Measurements from ENCODE around the gene PACS1. TPM values are rescaled to one million over a fixed set of nuclear protein-coding genes. Genes with fewer than 3 reads are reported as not detected.

PACS1 gene
- total and polyA plus RNA-seq, 2 donors (not counting 1 experiment from before 2014, with no cell fraction given) = 131 to 303 TPM

DNA sequence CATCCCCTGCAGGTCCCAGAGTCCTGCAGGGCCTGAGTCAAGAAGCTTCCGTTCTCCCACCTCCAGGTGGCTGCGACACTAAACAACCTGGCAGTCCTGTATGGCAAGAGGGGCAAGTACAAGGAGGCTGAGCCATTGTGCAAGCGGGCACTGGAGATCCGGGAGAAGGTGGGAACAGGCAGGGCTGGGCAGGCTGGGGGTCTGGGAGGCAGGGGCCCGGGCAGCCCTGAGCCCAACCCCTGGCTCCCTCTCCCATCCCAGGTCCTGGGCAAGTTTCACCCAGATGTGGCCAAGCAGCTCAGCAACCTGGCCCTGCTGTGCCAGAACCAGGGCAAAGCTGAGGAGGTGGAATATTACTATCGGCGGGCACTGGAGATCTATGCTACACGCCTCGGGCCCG, 193.7 kb downstream of the PACS1 start:
- Histone ChIP-seq H3K4me1 (ENCODE audit: control insufficient read depth in 2 of 2, insufficient read depth in 2 of 2, low read length in 2 of 2) (peaks cover 7 to 16% of the 10 kb centered on the region in 2 donors), H3K27ac (ENCODE audit: low read length in 2 of 2) (no peak overlapping the region), H3K27me3 (replicated peaks in 1 of 4; ENCODE audit: control extremely low read depth in 1 of 4, control insufficient read depth in 3 of 4, insufficient read depth in 4 of 4, low read length in 3 of 4) (no peaks in the 10 kb centered on the region), H3K9me3 (ENCODE audit: control extremely low read depth in 1 of 3, control insufficient read depth in 2 of 3, insufficient read depth in 1 of 3, low read length in 2 of 3) (no peaks in the 10 kb centered on the region), H4K20me1 (ENCODE audit: control insufficient read depth, insufficient read depth, low read length, poor library complexity, severe bottlenecking) (peaks cover 6% of the 10 kb centered on the region), H3K79me2 (ENCODE audit: control insufficient read depth, insufficient read depth, low read length) (peaks cover 10% of the 10 kb centered on the region), H3K4me2 (replicated peaks; ENCODE audit: low read depth, low read length, poor library complexity, severe bottlenecking) (no peak overlapping the region), H3K36me3 (replicated peaks in 1 of 2; ENCODE audit: control extremely low read depth in 1 of 2, control insufficient read depth in 1 of 2, extremely low read depth in 1 of 2, insufficient read depth in 2 of 2, low read length in 1 of 2) (peaks cover 0 to 47% of the 10 kb centered on the region in 2 experiments), H3K4me3 (ENCODE audit: control extremely low read depth in 1 of 5, extremely low read depth in 1 of 5, insufficient read depth in 1 of 5, low read depth in 2 of 5, low read length in 4 of 5) (no peak overlapping the region), H3K9ac (ENCODE audit: low read length) (no peak overlapping the region), H2AFZ (ENCODE audit: insufficient read depth, low read depth, low read length, poor library complexity, severe bottlenecking) (no peak overlapping the region)
- ChIA-PET CTCF (no interaction called here), POLR2A (no interaction called here)
- H3K27ac Mint-ChIP-seq = no peak overlapping the region
- 98% methylated on average over 10 of the region's 10 CpGs for WGBS (ENCODE audit: insufficient coverage)
- no peak for TF ChIP-seq EZH2 (IDR thresholded peaks at IDR 0.05; ENCODE audit: borderline replicate concordance, insufficient read depth, low read depth, low read length, poor library complexity, severe bottlenecking)
- TF ChIP-seq, protein P1, sequence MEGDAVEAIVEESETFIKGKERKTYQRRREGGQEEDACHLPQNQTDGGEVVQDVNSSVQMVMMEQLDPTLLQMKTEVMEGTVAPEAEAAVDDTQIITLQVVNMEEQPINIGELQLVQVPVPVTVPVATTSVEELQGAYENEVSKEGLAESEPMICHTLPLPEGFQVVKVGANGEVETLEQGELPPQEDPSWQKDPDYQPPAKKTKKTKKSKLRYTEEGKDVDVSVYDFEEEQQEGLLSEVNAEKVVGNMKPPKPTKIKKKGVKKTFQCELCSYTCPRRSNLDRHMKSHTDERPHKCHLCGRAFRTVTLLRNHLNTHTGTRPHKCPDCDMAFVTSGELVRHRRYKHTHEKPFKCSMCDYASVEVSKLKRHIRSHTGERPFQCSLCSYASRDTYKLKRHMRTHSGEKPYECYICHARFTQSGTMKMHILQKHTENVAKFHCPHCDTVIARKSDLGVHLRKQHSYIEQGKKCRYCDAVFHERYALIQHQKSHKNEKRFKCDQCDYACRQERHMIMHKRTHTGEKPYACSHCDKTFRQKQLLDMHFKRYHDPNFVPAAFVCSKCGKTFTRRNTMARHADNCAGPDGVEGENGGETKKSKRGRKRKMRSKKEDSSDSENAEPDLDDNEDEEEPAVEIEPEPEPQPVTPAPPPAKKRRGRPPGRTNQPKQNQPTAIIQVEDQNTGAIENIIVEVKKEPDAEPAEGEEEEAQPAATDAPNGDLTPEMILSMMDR (IDR thresholded peaks at IDR 0.05) = no peak
- no peak for ATAC-seq (ENCODE audit: low read depth)
- no peak overlapping the region for H3K4me3 Mint-ChIP-seq
- H3K27me3 Mint-ChIP-seq = no peaks in the 10 kb centered on the region
- peaks cover 21% of the 10 kb centered on the region for H3K4me1 Mint-ChIP-seq
- H3K9me3 Mint-ChIP-seq (ENCODE audit: insufficient read depth) = no peaks in the 10 kb centered on the region
- intact Hi-C loops (cut with micrococcal nuclease) = no loop called here
- no peak for DNase-seq

DNA sequence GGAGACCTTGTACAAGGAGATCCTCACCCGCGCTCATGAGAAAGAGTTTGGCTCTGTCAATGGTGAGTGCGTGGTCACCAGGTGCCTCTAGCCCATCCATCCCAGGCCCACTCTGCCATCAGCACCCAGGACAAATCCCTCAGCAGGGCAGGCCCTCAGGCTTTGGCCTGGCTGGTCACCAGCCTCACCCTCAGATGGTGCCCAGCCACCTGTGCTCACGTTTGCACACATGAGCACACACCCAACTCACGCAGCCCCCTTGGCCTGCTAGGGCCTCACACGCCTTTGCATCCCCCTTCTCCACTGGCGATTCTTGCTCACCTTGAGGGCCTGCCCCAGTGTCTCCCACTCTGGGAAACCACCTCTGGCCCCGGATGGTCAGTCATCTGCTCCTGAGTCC, 194.3 kb downstream of the PACS1 start:
- H3K4me2 ChIP-seq (replicated peaks; ENCODE audit: low read depth, low read length, poor library complexity, severe bottlenecking) = no peak overlapping the region
- CTCF ChIA-PET = no interaction called here
- WGBS (ENCODE audit: insufficient coverage) = 98% methylated on average over 8 of the region's 8 CpGs
- no peak overlapping the region for H2AFZ ChIP-seq (ENCODE audit: insufficient read depth, low read depth, low read length, poor library complexity, severe bottlenecking)
- no peak overlapping the region for H3K4me3 ChIP-seq (ENCODE audit: control extremely low read depth in 1 of 5, extremely low read depth in 1 of 5, insufficient read depth in 1 of 5, low read depth in 2 of 5, low read length in 4 of 5)
- Mint-ChIP-seq H3K4me3 (no peak overlapping the region), H3K4me1 (peaks cover 19% of the 10 kb centered on the region), H3K9me3 (ENCODE audit: insufficient read depth) (no peaks in the 10 kb centered on the region), H3K27me3 (no peaks in the 10 kb centered on the region), H3K27ac (no peak overlapping the region)
- peaks cover 0 to 47% of the 10 kb centered on the region in 2 experiments for H3K36me3 ChIP-seq (replicated peaks in 1 of 2; ENCODE audit: control extremely low read depth in 1 of 2, control insufficient read depth in 1 of 2, extremely low read depth in 1 of 2, insufficient read depth in 2 of 2, low read length in 1 of 2)
- H3K79me2 ChIP-seq (ENCODE audit: control insufficient read depth, insufficient read depth, low read length) = peaks cover 12% of the 10 kb centered on the region
- H3K9me3 ChIP-seq (ENCODE audit: control extremely low read depth in 1 of 3, control insufficient read depth in 2 of 3, insufficient read depth in 1 of 3, low read length in 2 of 3) = no peaks in the 10 kb centered on the region
- intact Hi-C loops (cut with micrococcal nuclease) = no loop called here
- peaks cover 8 to 19% of the 10 kb centered on the region in 2 donors for H3K4me1 ChIP-seq (ENCODE audit: control insufficient read depth in 2 of 2, insufficient read depth in 2 of 2, low read length in 2 of 2)
- peaks cover under 1% of the 10 kb centered on the region for H4K20me1 ChIP-seq (ENCODE audit: control insufficient read depth, insufficient read depth, low read length, poor library complexity, severe bottlenecking)
- H3K27ac ChIP-seq (ENCODE audit: low read length in 2 of 2) = no peak overlapping the region
- TF ChIP-seq, protein P1 (IDR thresholded peaks at IDR 0.05) = no peak
- no peak for TF ChIP-seq EZH2 (IDR thresholded peaks at IDR 0.05; ENCODE audit: borderline replicate concordance, insufficient read depth, low read depth, low read length, poor library complexity, severe bottlenecking)
- H3K27me3 ChIP-seq (replicated peaks in 1 of 4; ENCODE audit: control extremely low read depth in 1 of 4, control insufficient read depth in 3 of 4, insufficient read depth in 4 of 4, low read length in 3 of 4) = no peaks in the 10 kb centered on the region
- POLR2A ChIA-PET = no interaction called here
- DNase-seq (no peak), ATAC-seq (ENCODE audit: low read depth) (no peak)
- H3K9ac ChIP-seq (ENCODE audit: low read length) = no peak overlapping the region
